ENCODE results near the gene SCYGR6. TPM values are rescaled to one million over a fixed set of nuclear protein-coding genes. Genes with fewer than 3 reads are reported as not detected.
"Not testable (repeated sequence)": the region's sequence is repeated elsewhere in the genome, so short reads cannot be mapped to it uniquely, and the experiment has no call there.

The SCYGR6 gene
- total RNA-seq, 1 donor from 2014 or later: not detected

GRCh38 chr2:227745594-227745993 is 21.0 kb upstream of the SCYGR6 start, which contains the start of gene SCYGR8:
Gene SCYGR8, plus strand, starts transcription at chr2:227745894. Its CDS starts 0 bp downstream, at chr2:227745894.
- no peak for DNase-seq (ENCODE audit: low read depth)
- TF ChIP-seq, protein P1, sequence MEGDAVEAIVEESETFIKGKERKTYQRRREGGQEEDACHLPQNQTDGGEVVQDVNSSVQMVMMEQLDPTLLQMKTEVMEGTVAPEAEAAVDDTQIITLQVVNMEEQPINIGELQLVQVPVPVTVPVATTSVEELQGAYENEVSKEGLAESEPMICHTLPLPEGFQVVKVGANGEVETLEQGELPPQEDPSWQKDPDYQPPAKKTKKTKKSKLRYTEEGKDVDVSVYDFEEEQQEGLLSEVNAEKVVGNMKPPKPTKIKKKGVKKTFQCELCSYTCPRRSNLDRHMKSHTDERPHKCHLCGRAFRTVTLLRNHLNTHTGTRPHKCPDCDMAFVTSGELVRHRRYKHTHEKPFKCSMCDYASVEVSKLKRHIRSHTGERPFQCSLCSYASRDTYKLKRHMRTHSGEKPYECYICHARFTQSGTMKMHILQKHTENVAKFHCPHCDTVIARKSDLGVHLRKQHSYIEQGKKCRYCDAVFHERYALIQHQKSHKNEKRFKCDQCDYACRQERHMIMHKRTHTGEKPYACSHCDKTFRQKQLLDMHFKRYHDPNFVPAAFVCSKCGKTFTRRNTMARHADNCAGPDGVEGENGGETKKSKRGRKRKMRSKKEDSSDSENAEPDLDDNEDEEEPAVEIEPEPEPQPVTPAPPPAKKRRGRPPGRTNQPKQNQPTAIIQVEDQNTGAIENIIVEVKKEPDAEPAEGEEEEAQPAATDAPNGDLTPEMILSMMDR (IDR thresholded peaks at IDR 0.05; ENCODE audit: insufficient read depth, low read length, poor library complexity, severe bottlenecking): no peak
- no peaks in the 10 kb centered on the region for H3K36me3 ChIP-seq (ENCODE audit: control insufficient read depth, insufficient read depth, low read length)
- no peak within 1 kb of the TSS for H3K4me3 ChIP-seq (ENCODE audit: low read depth, low read length)
- no peaks in the 10 kb centered on the region for H3K27me3 ChIP-seq (ENCODE audit: control insufficient read depth, insufficient read depth, low read length)

DNA sequence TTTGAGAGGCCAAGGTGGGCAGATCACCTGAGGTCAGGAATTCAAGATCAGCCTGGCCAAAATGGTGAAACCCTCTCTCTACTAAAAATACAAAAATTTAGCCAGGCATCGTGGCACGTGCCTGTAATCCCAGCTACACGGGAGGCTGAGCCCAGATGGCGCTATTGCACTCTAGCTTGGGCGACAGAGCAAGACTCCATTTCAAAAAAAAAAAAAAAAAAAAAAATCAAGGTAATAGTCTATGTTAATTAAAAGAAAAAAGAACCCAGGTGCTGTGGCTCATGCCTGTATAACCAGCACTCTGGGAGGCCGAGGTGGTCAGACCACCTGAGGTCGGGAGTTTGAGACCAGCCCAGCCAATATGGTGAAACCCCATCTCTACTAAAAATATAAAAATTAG is 16.1 kb upstream of the SCYGR6 start:
- TF ChIP-seq, protein P1 (IDR thresholded peaks at IDR 0.05; ENCODE audit: insufficient read depth, low read length, poor library complexity, severe bottlenecking): peak; percentile 31
- H3K36me3 ChIP-seq (ENCODE audit: control insufficient read depth, insufficient read depth, low read length); H3K4me3 ChIP-seq (ENCODE audit: low read depth, low read length); H3K27me3 ChIP-seq (ENCODE audit: control insufficient read depth, insufficient read depth, low read length); DNase-seq (ENCODE audit: low read depth): not testable (repeated sequence)

DNA sequence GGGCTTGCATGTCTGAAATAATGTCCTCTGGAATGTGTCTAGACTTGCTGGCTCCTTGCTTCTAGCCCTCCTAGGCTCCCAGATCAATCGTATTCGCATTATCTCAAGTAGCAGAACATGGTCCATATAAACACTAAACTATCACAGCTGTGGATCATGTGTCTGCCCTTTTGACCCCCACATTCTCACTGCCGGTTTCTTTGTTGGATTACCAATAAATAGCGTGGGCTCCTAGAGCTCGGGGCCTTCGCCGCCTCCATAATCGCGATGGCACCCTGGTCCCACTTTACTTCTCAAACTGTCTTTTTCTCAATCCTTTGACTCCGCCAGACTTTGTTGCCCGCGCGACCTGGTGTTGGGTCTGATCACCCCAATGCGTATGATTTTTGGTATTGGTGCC is 14.8 kb upstream of the SCYGR6 start:
- no peak for DNase-seq (ENCODE audit: low read depth)
- no peaks in the 10 kb centered on the region for H3K36me3 ChIP-seq (ENCODE audit: control insufficient read depth, insufficient read depth, low read length)
- H3K4me3 ChIP-seq (ENCODE audit: low read depth, low read length): no peak overlapping the region
- no peaks in the 10 kb centered on the region for H3K27me3 ChIP-seq (ENCODE audit: control insufficient read depth, insufficient read depth, low read length)
- TF ChIP-seq, protein P1 (IDR thresholded peaks at IDR 0.05; ENCODE audit: insufficient read depth, low read length, poor library complexity, severe bottlenecking): no peak

DNA sequence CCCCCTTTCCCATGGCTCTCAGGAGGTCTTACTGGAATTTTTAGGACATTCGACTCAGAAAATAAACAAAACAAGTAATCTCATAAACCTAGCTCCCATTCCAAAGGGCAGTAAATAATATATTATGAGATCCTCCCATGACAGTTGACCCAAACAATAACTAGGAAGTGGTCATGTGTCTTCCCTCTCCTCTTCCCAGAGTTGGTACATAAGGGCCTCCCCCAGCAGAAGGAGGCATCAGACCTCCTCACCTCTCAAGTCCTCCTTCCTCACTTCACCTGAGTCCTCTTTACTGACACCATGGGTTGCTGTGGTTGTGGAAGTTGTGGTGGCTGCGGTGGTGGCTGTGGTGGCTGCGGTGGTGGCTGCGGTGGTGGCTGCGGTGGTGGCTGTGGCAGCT is 3.5 kb upstream of the SCYGR6 start, which contains the start of gene SCYGR7:
Gene SCYGR7, plus strand, starts transcription at position 301 of the 400 bp plus-strand sequence. Its CDS starts 0 bp downstream, at position 301.
- DNase-seq (ENCODE audit: low read depth): no peak
- Histone ChIP-seq H3K36me3 (ENCODE audit: control insufficient read depth, insufficient read depth, low read length) (no peaks in the 10 kb centered on the region), H3K4me3 (ENCODE audit: low read depth, low read length) (no peak within 1 kb of the TSS), H3K27me3 (ENCODE audit: control insufficient read depth, insufficient read depth, low read length) (no peaks in the 10 kb centered on the region)
- TF ChIP-seq, protein P1 (IDR thresholded peaks at IDR 0.05; ENCODE audit: insufficient read depth, low read length, poor library complexity, severe bottlenecking): no peak

DNA sequence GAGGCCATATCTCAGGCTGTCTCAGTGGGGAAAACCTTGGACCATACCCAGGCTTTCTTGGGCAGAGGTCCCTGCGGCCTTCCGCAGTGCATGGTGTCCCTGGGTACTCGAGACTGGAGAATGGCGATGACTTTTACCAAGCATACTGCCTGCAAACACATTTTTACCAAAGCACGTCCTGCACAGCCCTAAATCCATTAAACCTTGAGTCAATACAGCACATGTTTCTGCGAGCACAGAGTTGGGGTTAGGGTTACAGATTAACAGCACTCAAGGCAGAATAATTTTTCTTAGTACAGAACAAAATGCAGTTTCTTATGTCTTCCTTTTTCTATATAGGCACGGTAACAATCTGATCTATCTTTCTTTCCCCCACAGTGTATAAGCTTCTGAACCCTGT is 1.7 kb downstream of the SCYGR6 start:
- H3K4me3 ChIP-seq (ENCODE audit: low read depth, low read length); DNase-seq (ENCODE audit: low read depth); H3K27me3 ChIP-seq (ENCODE audit: control insufficient read depth, insufficient read depth, low read length); H3K36me3 ChIP-seq (ENCODE audit: control insufficient read depth, insufficient read depth, low read length): not testable (repeated sequence)

- DNase-seq (ENCODE audit: low read depth): no peak
- Histone ChIP-seq H3K27me3 (ENCODE audit: control insufficient read depth, insufficient read depth, low read length) (no peaks in the 10 kb centered on the region), H3K4me3 (ENCODE audit: low read depth, low read length) (no peak overlapping the region), H3K36me3 (ENCODE audit: control insufficient read depth, insufficient read depth, low read length) (no peaks in the 10 kb centered on the region)
- TF ChIP-seq, protein P1 (IDR thresholded peaks at IDR 0.05; ENCODE audit: insufficient read depth, low read length, poor library complexity, severe bottlenecking): no peak
Measured at GRCh38 chr2:227720680-227721079, 3.9 kb downstream of the SCYGR6 start.
